ENCODE measurements around the gene MVP.

Gene MVP

DNA sequence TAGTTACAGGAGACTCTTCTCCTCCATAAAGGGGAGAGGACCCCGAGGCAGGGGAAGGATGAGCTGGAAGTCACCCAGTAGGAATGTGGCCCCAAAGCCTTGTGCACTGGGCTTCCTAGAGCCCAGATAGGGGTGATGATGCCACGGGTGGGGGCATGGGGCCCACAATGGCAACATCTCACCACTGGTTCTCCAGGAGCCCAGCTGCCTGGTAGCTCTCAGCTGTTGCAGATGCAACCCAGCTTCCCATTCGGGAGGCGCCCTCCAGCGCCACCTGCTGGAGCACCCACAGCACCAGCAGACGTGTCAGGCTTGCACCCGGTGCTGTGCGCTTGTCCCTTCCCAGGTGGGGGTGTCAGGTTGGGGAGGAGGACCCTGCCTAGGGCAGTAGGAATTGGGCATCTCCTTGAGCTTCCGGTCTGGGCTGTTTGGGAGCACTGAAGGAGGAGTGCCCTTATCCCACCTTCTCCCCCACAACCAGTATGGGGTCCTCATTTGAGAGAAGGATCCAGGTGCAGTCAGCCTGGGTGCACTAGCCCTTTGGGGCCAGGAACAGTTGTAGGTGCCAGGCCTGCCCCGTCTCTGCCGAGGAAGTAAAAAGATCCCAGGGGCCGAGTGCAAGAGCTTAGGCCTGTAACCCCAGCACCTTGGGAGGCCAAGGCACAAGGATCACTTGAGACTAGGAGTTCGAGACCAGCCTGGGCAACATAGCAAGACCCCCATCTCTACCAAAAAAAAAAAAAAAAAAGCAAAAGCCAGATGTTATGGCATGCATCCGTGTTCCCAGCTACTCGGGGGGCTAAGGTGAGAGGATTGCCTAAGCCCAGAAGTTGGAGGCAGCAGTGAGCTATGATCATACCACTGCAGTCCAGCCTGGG lies 28.4 kb downstream of the MVP start:
- H3K36me3 ChIP-seq: peaks cover 32 to 44% (median 41%) of the 10 kb centered on the region in 3 donors
- peaks cover 0 to 5% (median 0%) of the 10 kb centered on the region in 4 donors for H3K4me1 ChIP-seq
- intact Hi-C loops (cut with DNase I; ENCODE audit: low total_unique reads): loop anchor here (5.0 kb wide), 1 partner anchor 151 kb away; no protein-coding TSS in a partner anchor
- DNase-seq: peak; percentile 68 to 86
- H3K9me3 ChIP-seq: no peaks in the 10 kb centered on the region
- no peak overlapping the region for H3K27ac ChIP-seq
- TF ChIP-seq, protein P1, sequence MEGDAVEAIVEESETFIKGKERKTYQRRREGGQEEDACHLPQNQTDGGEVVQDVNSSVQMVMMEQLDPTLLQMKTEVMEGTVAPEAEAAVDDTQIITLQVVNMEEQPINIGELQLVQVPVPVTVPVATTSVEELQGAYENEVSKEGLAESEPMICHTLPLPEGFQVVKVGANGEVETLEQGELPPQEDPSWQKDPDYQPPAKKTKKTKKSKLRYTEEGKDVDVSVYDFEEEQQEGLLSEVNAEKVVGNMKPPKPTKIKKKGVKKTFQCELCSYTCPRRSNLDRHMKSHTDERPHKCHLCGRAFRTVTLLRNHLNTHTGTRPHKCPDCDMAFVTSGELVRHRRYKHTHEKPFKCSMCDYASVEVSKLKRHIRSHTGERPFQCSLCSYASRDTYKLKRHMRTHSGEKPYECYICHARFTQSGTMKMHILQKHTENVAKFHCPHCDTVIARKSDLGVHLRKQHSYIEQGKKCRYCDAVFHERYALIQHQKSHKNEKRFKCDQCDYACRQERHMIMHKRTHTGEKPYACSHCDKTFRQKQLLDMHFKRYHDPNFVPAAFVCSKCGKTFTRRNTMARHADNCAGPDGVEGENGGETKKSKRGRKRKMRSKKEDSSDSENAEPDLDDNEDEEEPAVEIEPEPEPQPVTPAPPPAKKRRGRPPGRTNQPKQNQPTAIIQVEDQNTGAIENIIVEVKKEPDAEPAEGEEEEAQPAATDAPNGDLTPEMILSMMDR (IDR thresholded peaks at IDR 0.05): peak; percentile 78 to 91
- H3K4me3 ChIP-seq: no peak overlapping the region
- H3K27me3 ChIP-seq: no peaks in the 10 kb centered on the region

DNA sequence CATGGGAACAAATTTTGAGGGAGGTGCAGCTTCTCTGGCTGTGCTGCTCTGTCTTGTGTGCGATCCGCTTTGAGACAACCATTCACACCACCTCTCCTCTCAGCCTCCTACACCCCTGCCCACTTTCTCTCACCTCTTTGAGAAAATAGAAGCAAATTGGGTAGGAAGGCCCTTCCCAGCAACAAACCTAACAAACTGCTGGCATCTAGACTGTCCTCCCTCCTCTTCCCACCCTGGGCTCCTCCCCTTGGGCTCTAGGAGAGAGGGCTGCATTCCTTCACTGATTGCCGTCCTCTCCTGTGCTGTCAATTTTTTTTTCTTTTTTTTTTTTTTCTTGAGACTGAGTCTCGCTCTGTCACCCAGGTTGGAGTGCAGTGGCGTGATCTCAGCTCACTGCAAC lies 29.2 kb downstream of the MVP start:
- H3K9me3 ChIP-seq: no peaks in the 10 kb centered on the region
- TF ChIP-seq, protein P1 (IDR thresholded peaks at IDR 0.05): no peak
- peak overlapping the region in 1 of 2 donors; percentile 23 for H3K27ac ChIP-seq
- H3K27me3 ChIP-seq: no peaks in the 10 kb centered on the region
- H3K4me1 ChIP-seq: peaks cover 0 to 5% (median 0%) of the 10 kb centered on the region in 4 donors
- peaks cover 28 to 36% (median 34%) of the 10 kb centered on the region in 3 donors for H3K36me3 ChIP-seq
- intact Hi-C loops (cut with DNase I; ENCODE audit: low total_unique reads): loop anchor here (5.0 kb wide), 1 partner anchor 152 kb away; no protein-coding TSS in a partner anchor
- DNase-seq: no peak
- H3K4me3 ChIP-seq: no peak overlapping the region

DNA sequence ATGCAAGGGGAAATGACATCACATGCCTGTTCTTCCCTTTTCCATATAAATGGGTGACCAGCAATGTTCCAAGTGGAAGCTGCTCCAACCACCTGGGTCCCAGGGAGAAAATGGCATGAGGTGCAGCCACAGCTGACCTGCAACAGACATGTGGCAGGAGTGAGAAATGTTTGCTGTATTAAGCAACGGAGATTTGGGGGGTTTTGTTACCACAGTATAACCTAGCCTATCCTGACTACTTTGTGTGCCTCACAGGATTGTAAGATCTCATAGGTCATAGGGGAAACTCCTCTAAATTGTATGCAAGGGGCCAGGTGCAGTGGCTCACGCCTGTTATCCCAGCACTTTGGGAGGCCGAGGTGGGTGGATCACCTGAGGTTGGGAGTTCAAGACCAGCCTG lies 30.7 kb downstream of the MVP start:
- H3K4me1 ChIP-seq: peaks cover 0 to 5% (median 0%) of the 10 kb centered on the region in 4 donors
- H3K9me3 ChIP-seq: no peaks in the 10 kb centered on the region
- DNase-seq: no peak
- intact Hi-C loops (cut with DNase I; ENCODE audit: low total_unique reads): no loop called here
- TF ChIP-seq, protein P1 (IDR thresholded peaks at IDR 0.05): no peak
- peaks cover 18 to 21% (median 19%) of the 10 kb centered on the region in 3 donors for H3K36me3 ChIP-seq
- no peak overlapping the region for H3K4me3 ChIP-seq
- no peak overlapping the region for H3K27ac ChIP-seq
- H3K27me3 ChIP-seq: no peaks in the 10 kb centered on the region

DNA sequence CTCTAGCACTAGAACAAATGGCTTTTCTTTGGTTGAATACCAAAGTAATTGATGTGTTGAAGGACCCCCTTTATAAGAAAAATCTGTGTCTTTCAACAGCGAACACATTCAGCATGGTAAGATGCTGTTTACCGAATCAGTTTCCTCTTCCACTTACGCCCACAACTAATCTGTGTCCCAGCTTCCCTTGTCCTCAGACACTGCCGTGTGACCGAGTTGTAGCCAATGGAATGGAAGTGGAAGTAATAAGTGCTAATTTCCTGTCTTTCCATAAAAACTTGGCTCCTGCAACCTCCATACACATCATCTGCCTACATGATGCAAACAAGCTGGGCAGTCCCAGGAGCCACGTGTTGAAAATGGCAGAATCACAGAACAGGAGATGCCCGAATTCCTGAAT lies 32.4 kb downstream of the MVP start:
- Histone ChIP-seq H3K4me1 (peaks cover 0 to 5% (median 0%) of the 10 kb centered on the region in 4 donors), H3K27ac (no peak overlapping the region), H3K36me3 (peaks cover 3 to 4% (median 4%) of the 10 kb centered on the region in 3 donors), H3K9me3 (no peaks in the 10 kb centered on the region), H3K4me3 (no peak overlapping the region), H3K27me3 (no peaks in the 10 kb centered on the region)
- TF ChIP-seq, protein P1 (IDR thresholded peaks at IDR 0.05): no peak
- intact Hi-C loops (cut with DNase I; ENCODE audit: low total_unique reads): no loop called here
- no peak for DNase-seq

DNA sequence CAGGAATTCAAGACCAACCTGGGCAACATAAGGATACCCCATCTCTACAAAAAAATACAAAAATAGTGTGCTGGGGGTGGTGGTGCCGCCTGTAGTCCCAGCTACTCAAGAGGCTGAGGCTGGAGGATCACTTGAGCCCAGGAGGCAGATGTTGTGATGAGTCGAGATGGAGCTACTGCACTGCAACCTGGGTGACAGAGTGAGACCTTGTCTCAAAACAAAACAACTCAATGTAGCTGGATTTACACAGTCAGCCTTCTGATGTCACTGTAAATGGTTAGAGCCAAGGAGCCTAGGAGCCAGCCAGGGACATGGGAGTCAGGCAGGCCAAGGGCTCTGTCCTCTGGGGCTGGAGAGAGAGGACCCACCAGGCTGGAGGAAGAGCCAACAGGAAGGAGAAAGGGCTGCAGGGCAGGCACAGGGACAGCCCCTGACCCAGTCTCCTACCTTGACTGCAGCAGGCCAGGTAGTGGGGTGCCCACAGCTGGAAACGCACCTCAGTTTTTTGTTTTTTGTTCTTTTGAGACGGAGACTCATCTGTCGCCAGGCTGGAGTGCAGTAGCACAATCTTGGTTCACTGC lies 34.3 kb downstream of the MVP start:
- H3K4me3 ChIP-seq: no peak overlapping the region
- peaks cover 0 to 14% (median 5%) of the 10 kb centered on the region in 4 donors for H3K4me1 ChIP-seq
- DNase-seq: no peak
- no peaks in the 10 kb centered on the region for H3K9me3 ChIP-seq
- H3K27ac ChIP-seq: no peak overlapping the region
- intact Hi-C loops (cut with DNase I; ENCODE audit: low total_unique reads): no loop called here
- no peaks in the 10 kb centered on the region for H3K27me3 ChIP-seq
- TF ChIP-seq, protein P1 (IDR thresholded peaks at IDR 0.05): no peak
- H3K36me3 ChIP-seq: peaks cover 2 to 15% (median 15%) of the 10 kb centered on the region in 3 donors
